Measurements from ENCODE around the gene MEI1.

DNA sequence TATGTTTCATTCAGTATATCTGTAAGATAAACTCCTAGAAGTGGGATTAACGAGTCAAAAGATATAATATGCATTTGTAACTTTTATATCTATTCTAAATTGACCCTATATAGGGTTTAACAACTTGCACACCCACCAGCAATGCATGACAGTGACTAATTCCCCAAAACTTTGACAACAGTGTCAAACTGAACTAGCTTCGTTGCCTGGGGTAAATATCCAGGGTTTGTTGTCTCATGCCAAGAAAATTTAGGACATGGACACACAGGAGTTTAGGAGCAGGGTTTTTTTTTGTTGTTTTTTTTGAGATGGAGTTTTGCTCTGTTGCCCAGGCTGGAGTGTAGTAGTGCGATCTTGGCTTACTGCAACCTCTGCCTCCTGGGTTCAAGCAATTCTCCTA lies 15.7 kb upstream of the MEI1 start:
- TF ChIP-seq, protein P1, sequence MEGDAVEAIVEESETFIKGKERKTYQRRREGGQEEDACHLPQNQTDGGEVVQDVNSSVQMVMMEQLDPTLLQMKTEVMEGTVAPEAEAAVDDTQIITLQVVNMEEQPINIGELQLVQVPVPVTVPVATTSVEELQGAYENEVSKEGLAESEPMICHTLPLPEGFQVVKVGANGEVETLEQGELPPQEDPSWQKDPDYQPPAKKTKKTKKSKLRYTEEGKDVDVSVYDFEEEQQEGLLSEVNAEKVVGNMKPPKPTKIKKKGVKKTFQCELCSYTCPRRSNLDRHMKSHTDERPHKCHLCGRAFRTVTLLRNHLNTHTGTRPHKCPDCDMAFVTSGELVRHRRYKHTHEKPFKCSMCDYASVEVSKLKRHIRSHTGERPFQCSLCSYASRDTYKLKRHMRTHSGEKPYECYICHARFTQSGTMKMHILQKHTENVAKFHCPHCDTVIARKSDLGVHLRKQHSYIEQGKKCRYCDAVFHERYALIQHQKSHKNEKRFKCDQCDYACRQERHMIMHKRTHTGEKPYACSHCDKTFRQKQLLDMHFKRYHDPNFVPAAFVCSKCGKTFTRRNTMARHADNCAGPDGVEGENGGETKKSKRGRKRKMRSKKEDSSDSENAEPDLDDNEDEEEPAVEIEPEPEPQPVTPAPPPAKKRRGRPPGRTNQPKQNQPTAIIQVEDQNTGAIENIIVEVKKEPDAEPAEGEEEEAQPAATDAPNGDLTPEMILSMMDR (IDR thresholded peaks at IDR 0.05), result no peak
- TF ChIP-seq POLR2A (IDR thresholded peaks at IDR 0.05), result no peak
- no peak for TF ChIP-seq EP300 (IDR thresholded peaks at IDR 0.05)
